GM12873 (cell line): ENCODE measurements around the gene MTPN.

Experiments used
- TF ChIP-seq, protein P1 (sequence below): IDR thresholded peaks from 2 replicates; pipeline ENCODE4 v1.5.1; 2012; ENCODE audit warnings: low read depth, mild to moderate bottlenecking, moderate library complexity, low read length, control low read depth; ENCODE audit not compliant: insufficient read depth; ENCODE audit errors: missing control alignments

Gene MTPN

DNA sequence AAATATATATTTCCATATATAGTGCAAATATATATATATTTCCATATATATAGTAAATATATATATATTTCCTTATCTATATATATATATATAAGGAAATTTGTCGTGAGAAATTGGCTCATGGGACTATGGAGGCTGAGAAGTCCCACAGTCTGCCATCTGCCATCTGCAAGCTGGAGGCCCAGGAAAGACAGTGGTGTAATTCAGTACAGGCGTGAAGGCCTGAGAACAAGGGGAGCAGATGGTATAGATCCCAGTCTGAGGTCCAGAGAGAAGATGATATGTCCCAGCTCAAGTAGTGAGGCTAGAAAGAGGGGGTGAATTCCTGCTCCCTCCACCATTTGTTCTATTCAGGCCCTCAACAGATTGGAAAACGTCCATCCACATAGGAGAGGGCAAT is 78.9 kb downstream of the MTPN start:
- TF ChIP-seq, protein P1, sequence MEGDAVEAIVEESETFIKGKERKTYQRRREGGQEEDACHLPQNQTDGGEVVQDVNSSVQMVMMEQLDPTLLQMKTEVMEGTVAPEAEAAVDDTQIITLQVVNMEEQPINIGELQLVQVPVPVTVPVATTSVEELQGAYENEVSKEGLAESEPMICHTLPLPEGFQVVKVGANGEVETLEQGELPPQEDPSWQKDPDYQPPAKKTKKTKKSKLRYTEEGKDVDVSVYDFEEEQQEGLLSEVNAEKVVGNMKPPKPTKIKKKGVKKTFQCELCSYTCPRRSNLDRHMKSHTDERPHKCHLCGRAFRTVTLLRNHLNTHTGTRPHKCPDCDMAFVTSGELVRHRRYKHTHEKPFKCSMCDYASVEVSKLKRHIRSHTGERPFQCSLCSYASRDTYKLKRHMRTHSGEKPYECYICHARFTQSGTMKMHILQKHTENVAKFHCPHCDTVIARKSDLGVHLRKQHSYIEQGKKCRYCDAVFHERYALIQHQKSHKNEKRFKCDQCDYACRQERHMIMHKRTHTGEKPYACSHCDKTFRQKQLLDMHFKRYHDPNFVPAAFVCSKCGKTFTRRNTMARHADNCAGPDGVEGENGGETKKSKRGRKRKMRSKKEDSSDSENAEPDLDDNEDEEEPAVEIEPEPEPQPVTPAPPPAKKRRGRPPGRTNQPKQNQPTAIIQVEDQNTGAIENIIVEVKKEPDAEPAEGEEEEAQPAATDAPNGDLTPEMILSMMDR: no peak

DNA sequence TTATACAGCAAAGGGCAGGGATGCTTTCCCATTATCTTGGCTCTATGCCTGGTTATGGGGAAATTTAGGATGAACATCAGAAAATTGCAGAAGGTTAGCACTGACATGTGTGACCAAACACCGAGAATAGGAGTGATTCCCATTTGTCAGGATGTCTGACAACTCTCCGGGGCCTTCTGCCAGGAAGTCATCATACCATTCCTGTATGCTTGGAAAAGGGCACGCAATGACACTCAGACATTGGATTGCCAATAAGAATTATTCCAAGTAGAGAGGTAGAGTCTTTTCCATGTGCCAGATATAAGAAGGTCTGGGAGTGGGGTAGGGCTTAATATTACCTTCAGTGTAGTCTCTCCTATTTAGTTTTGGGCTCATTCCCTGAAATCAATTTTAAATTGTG is 82.3 kb downstream of the MTPN start:
- TF ChIP-seq, protein P1: no peak

DNA sequence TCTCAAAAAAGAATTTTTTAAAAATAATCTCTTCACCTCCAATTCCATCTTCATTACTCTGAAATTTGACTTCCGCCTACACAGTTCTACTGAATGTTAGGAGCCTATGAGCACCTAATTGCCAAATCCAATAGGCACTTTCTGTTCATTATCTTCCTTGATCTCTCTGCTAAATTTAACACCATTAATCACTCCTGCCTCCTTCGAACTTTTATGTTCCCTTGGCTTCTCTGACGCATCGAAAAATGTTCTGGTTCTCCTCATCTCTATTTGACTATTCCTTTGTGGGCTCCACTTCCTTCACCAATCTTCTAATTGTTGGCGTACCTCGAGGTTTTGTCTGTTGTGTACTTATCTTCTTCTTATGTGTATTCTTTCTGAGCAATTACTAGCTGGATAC is 87.3 kb downstream of the MTPN start:
- TF ChIP-seq, protein P1: no peak

DNA sequence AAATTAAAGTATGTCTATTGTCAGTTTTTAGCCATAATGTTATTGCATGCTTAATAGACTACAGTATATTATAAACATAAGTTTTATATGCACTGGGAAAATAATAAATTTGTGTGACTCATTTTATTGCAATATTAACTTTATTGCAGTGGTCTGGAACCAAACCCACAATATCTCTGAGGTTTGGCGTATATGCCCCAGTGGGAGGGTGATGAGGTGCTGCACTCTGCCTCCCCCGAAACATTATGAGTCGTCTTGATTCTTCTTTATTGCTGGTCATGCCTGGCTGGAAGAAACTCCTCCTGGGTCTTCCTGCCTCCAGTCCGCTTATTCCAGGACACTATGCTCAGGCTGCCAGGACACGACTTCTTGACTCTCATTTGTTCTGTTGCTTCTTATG is 88.4 kb downstream of the MTPN start:
- TF ChIP-seq, protein P1: no peak

DNA sequence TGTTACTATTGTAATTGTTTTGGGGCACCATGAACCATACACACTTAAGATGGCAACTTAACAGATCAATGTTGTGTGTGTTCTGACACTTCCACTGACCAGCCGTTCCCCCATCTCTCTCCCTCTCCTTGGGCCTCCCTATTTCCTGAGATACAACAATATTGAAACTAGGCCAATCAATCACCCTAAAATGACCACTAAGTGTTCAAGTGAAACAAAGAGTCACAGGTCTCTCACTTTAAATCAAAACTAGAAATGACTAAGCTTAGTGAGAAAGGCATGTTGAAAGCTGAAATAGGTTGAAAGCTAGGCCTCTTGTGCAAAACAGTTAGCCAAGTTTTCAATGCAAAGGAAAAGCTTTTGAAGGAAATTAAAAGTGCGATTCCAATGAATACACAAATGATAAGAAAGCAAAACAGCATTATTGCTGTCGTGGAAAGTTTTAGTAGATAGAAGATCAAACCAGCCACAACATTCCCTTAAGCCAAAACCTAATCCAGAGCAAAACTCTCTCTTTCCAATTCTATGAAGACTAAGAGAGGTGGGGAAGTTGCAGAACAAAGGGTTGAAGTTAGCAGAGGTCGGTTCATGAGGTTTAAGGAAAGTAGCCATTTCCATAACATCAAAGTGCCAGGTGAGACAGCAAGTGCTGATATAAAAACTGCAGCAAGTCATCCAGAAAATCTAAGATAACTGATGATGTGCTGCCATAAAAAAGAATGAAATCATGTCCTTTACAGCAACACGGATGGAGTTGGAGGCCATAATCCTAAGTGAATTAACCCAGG is 90.6 kb downstream of the MTPN start:
- TF ChIP-seq, protein P1: no peak

DNA sequence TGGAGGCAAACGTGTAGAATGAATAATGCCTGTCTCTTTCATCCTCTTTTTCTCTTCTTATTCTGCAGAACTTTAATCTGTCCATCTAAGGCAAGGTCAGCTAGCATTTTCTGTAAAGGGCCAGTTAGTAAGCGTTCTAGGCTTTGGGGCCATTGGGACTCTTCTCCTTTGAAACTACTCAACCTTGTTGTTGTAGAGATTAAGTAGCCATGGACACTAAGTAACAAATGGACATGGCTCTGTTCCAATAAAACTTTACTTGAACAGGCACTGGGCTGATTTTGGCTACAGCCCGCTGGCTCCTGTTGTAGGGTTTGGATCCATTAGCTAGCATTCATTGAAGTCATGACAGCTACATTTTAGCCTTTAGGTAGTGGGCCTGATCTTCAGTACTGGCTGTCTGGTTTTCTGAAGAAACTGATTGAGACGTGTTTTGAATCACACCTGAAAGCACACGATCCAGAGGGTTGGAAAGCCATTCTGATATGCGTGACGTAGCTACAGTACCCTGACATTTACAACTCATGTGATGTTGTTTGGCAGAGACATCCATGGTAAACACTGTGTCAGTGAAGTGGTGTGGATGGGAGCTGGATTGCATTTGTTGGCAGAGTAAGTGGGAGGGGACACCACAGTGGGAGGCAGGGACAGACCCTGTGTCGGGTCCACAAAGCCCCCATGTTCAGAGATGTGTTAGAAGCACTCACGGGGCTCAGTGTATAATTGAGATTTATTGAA is 92.5 kb downstream of the MTPN start:
- TF ChIP-seq, protein P1: no peak

DNA sequence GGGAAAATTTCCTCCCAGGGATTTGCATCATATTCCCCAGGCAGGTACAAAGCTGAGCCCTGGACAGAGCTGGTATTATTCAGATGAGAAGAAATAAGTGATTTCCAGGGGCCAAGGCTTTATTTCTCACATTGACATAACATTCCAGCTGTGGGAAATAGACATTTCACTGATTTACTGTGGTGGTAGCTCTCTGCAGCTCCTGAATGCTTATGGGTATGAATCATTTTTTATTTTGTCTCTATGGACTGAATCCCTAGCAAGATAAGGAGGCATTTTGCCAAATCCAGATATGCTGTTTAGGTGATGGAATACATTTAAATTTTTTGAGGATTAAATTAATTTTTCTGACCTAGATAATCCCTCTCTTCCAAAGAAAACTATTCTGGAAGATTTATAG is 97.9 kb downstream of the MTPN start:
- TF ChIP-seq, protein P1: no peak
